Upper lobe of left lung (tissue), 4 donors: ENCODE measurements around the gene MBD3L5.

Experiments
- CTCF ChIP-seq, 6 experiments: fragments of 450-650 bp in 4 of 6; fragments of 200-600 bp in 2 of 6; sonication (generic) in 2 of 6; IDR thresholded peaks; one replicate each; pipeline ENCODE4 v1.5.1; 2016 to 2019; ENCODE audit warnings: antibody characterized with exemption in 6 of 6
- POLR2AphosphoS5 ChIP-seq, 2 donors: sonication (generic); formaldehyde crosslinking; IDR thresholded peaks; one replicate each; pipeline ENCODE4 v1.5.1; 2017; ENCODE audit warnings: antibody characterized with exemption in 2 of 2

GRCh38 chr19:7069042-7069903, 38.9 kb downstream of the MBD3L5 start, which contains the start of gene ZNF557:
- peak in 1 of 6 experiments; percentile 16 for TF ChIP-seq CTCF (IDR thresholded peaks at IDR 0.05)
- TF ChIP-seq POLR2AphosphoS5 (IDR thresholded peaks at IDR 0.05): peak; percentile 71 to 72
